Glutamatergic neuron (in vitro differentiated cells): ENCODE results near the gene MYL6B. TPM values are rescaled to one million over a fixed set of nuclear protein-coding genes. Genes with fewer than 3 reads are reported as not detected.

Source experiments
- DNase-seq: peaks from one replicate; pipeline ENCODE4 v3.0.0; 2022
- H3K27ac Mint-ChIP-seq: one replicate; pipeline ENCODE4 v1.8.0; 2020; ENCODE audit warnings: mild to moderate bottlenecking, mixed read lengths, inconsistent platforms; ENCODE audit not compliant: unreplicated experiment
- H3K27me3 Mint-ChIP-seq: one replicate; pipeline ENCODE4 v1.8.0; 2020; ENCODE audit warnings: mild to moderate bottlenecking, moderate library complexity, mixed read lengths, inconsistent platforms; ENCODE audit not compliant: unreplicated experiment
- H3K36me3 Mint-ChIP-seq: one replicate; pipeline ENCODE4 v1.8.0; 2020; ENCODE audit warnings: mild to moderate bottlenecking, mixed read lengths, inconsistent platforms; ENCODE audit not compliant: unreplicated experiment
- H3K4me1 Mint-ChIP-seq: one replicate; pipeline ENCODE4 v1.8.0; 2020; ENCODE audit warnings: mild to moderate bottlenecking, low read depth, mixed read lengths, inconsistent platforms; ENCODE audit not compliant: unreplicated experiment
- H3K4me3 Mint-ChIP-seq: one replicate; pipeline ENCODE4 v1.8.0; 2020; ENCODE audit warnings: mild to moderate bottlenecking, mixed read lengths, inconsistent platforms; ENCODE audit not compliant: unreplicated experiment
- H3K9me3 Mint-ChIP-seq: one replicate; pipeline ENCODE4 v1.8.0; 2020; ENCODE audit warnings: mild to moderate bottlenecking, moderate library complexity, mixed read lengths, inconsistent platforms; ENCODE audit not compliant: unreplicated experiment
- CTCF ChIP-seq: fragments of 200-600 bp; sonication (generic); IDR thresholded peaks from one replicate; pipeline ENCODE4 v1.5.0; 2021; ENCODE audit not compliant: partially characterized antibody, unreplicated experiment
- total RNA-seq: library from RNA; stranded (reverse); fragmentation: NEBNext Ultra II Directional; extraction: Animal tissue kit (Norgen Biotek cat#: 25700); gene quantifications from one replicate; pipeline ENCODE4 v1.2.1, GENCODE V29; 2021; ENCODE audit not compliant: unreplicated experiment

Gene MYL6B
- total RNA-seq, 1 donor from 2014 or later: 232 TPM

- no peak for TF ChIP-seq CTCF
- Mint-ChIP-seq H3K4me3 (peak within 1 kb of the TSS; percentile 100), H3K27me3 (no peaks in the 10 kb centered on the region), H3K4me1 (peaks cover 13% of the 10 kb centered on the region), H3K36me3 (no peaks in the 10 kb centered on the region), H3K27ac (peak within 1 kb of the TSS; percentile 95), H3K9me3 (peaks cover 2% of the 10 kb centered on the region)
- peak; percentile 98 for DNase-seq
These were observed 48.1 kb upstream of the MYL6B start, which contains the start of gene PA2G4 for GRCh38 chr12:56104109-56104814. Gene PA2G4, plus strand, starts transcription at chr12:56104559. Its CDS starts 179 bp downstream, at chr12:56104738.

DNA sequence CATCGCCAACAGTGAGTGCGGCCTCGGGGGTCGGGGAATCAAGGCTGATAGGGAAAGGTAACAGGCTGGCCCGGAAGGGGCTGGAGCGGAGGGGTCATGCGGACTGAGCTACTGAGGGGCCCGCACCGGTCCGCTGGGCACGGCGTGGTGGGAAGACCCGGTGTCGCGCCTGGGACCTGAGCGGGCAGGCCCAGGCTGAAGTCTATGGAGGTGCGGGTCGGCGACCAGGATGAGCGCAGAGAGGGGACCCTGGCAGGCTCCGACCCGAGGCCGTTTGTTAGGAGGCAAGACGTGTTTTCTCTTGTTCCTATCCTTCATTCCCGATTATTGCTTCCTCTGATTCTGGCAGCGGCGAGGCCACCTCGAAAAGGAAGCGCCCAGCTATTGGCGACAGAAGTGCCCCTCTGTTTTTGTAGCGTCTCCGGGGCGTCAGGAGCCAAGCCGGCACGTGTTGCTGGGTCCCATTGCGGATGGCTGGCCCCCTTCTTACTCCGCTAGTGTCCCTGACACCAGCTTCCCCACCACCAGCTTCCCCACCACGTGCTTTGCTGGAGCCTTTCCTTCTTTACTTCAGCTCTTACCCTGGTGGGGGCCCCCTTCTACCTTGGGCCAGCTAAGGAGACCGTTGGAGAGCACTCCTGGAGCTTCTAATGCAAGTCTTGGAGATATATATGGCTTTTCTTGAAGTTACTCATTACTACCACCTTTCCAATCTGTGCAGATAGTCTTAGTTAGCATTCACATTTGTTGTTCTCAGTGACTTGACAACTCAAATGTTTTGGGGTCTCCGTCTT, 47.4 kb upstream of the MYL6B start:
- H3K4me1 Mint-ChIP-seq: peaks cover 13% of the 10 kb centered on the region
- peak overlapping the region; percentile 100 for H3K4me3 Mint-ChIP-seq
- H3K27ac Mint-ChIP-seq: peak overlapping the region; percentile 95
- H3K36me3 Mint-ChIP-seq: no peaks in the 10 kb centered on the region
- peaks cover 2% of the 10 kb centered on the region for H3K9me3 Mint-ChIP-seq
- TF ChIP-seq CTCF: no peak
- peak; percentile 31 for DNase-seq
- H3K27me3 Mint-ChIP-seq: no peaks in the 10 kb centered on the region

GRCh38 chr12:56105609-56105902, 46.8 kb upstream of the MYL6B start:
- Mint-ChIP-seq H3K4me3 (peak overlapping the region; percentile 100), H3K9me3 (peaks cover 2% of the 10 kb centered on the region), H3K4me1 (peaks cover 13% of the 10 kb centered on the region), H3K27ac (peak overlapping the region; percentile 40), H3K27me3 (no peaks in the 10 kb centered on the region), H3K36me3 (no peaks in the 10 kb centered on the region)
- no peak for TF ChIP-seq CTCF
- DNase-seq: no peak

DNA sequence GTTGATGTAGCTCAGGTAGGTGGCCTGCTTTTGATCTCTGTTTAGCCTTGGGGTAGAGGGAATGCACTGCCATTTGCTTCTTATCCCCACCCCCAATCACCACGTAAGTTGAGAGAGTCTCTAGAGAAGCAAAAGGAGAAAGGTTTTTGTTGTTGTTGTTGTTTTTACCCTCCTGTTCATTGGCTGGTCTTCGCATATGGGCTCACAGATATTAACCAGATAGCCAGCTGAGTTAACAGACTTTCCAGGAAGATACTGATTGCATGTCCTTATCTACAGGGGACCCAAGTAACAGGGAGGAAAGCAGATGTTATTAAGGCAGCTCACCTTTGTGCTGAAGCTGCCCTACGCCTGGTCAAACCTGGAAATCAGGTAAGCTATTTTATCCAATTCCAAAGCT, 45.1 kb upstream of the MYL6B start:
- H3K4me3 Mint-ChIP-seq: peak overlapping the region; percentile 54
- DNase-seq: no peak
- peaks cover 13% of the 10 kb centered on the region for H3K4me1 Mint-ChIP-seq
- H3K36me3 Mint-ChIP-seq: no peaks in the 10 kb centered on the region
- H3K9me3 Mint-ChIP-seq: peaks cover 2% of the 10 kb centered on the region
- H3K27ac Mint-ChIP-seq: no peak overlapping the region
- no peaks in the 10 kb centered on the region for H3K27me3 Mint-ChIP-seq
- no peak for TF ChIP-seq CTCF

GRCh38 chr12:56110571-56110970, 41.8 kb upstream of the MYL6B start:
- H3K27me3 Mint-ChIP-seq: peaks cover 2% of the 10 kb centered on the region
- DNase-seq: no peak
- no peaks in the 10 kb centered on the region for H3K9me3 Mint-ChIP-seq
- no peak for TF ChIP-seq CTCF
- no peak overlapping the region for H3K27ac Mint-ChIP-seq
- peaks cover 8% of the 10 kb centered on the region for H3K4me1 Mint-ChIP-seq
- no peaks in the 10 kb centered on the region for H3K36me3 Mint-ChIP-seq
- no peak overlapping the region for H3K4me3 Mint-ChIP-seq
